GM12878 (cell line): ENCODE results near the gene IRAG1. TPM values are rescaled to one million over a fixed set of nuclear protein-coding genes. Genes with fewer than 3 reads are reported as not detected.

Source experiments
- ATF7 ChIP-seq: fragments of 450-650 bp; IDR thresholded peaks from 2 replicates; pipeline ENCODE4 v1.6.1; 2016; ENCODE audit warnings: low read depth, mild to moderate bottlenecking
- BHLHE40 ChIP-seq, 2 experiments: fragments of 450-650 bp in 1 of 2; IDR thresholded peaks; 2 replicates each; pipeline ENCODE4 v1.6.1; 2011 to 2017; ENCODE audit warnings: low read depth in 2 of 2, borderline replicate concordance in 1 of 2, improper control_type of control experiment in 1 of 2, low read length in 1 of 2, mild to moderate bottlenecking in 1 of 2
- BMI1 ChIP-seq: fragments of 450-650 bp; IDR thresholded peaks from 2 replicates; pipeline ENCODE4 v1.6.1; 2016; ENCODE audit warnings: mild to moderate bottlenecking, moderate library complexity, borderline replicate concordance
- EZH2 ChIP-seq: IDR thresholded peaks from 2 replicates; pipeline ENCODE4 v1.6.1; 2012; ENCODE audit warnings: low read depth, mild to moderate bottlenecking, control low read depth, inconsistent platforms, low read length, borderline replicate concordance; ENCODE audit not compliant: control insufficient read depth
- FOXM1 ChIP-seq: IDR thresholded peaks from 2 replicates; pipeline ENCODE4 v1.6.1; 2012; ENCODE audit warnings: low read depth, mild to moderate bottlenecking, inconsistent platforms, low read length, moderate library complexity
- HDGF ChIP-seq: fragments of 450-650 bp; IDR thresholded peaks from 2 replicates; pipeline ENCODE4 v1.6.1; 2016; ENCODE audit warnings: antibody characterized with exemption
- IRF4 ChIP-seq: IDR thresholded peaks from 2 replicates; pipeline ENCODE4 v1.6.1; 2011; ENCODE audit warnings: low read depth, low read length
- JUNB ChIP-seq: IDR thresholded peaks from 2 replicates; pipeline ENCODE4 v1.6.1; 2016; ENCODE audit warnings: antibody characterized with exemption, mild to moderate bottlenecking
- MTA3 ChIP-seq: IDR thresholded peaks from 2 replicates; pipeline ENCODE4 v1.6.1; 2012; ENCODE audit warnings: low read length, inconsistent platforms, borderline replicate concordance
- SIN3A ChIP-seq: IDR thresholded peaks from 2 replicates; pipeline ENCODE4 v1.6.1; 2012; ENCODE audit warnings: low read depth, low read length, improper control_type of control experiment
- SIX5 ChIP-seq: IDR thresholded peaks from 2 replicates; pipeline ENCODE4 v1.6.1; 2011; ENCODE audit warnings: mild to moderate bottlenecking, low read depth, low read length, moderate library complexity; ENCODE audit not compliant: severe bottlenecking
- SMAD5 ChIP-seq: IDR thresholded peaks from 2 replicates; pipeline ENCODE4 v1.6.1; 2016; ENCODE audit warnings: antibody characterized with exemption, low read depth
- TAF1 ChIP-seq: IDR thresholded peaks from 2 replicates; pipeline ENCODE4 v1.6.1; 2011; ENCODE audit warnings: mild to moderate bottlenecking, low read depth, low read length, borderline replicate concordance
- YY1 ChIP-seq: IDR thresholded peaks from 2 replicates; pipeline ENCODE4 v1.6.1; 2011; ENCODE audit warnings: low read depth, mild to moderate bottlenecking, low read length
- ZNF207 ChIP-seq: fragments of 450-650 bp; IDR thresholded peaks from 2 replicates; pipeline ENCODE4 v1.6.1; 2014; ENCODE audit warnings: antibody characterized with exemption, mild to moderate bottlenecking, borderline replicate concordance
- polyA plus RNA-seq, 11 experiments: library from polyadenylated mRNA; depleted of rRNA in 4 of 11; unstranded in 6 of 11; stranded (reverse) in 5 of 11; fragments of >200 nt; fragmentation: Nextera tagmentation in 4 of 11; fragmentation: Illumina TruSeq in 1 of 11; extraction: Ambion mirVana in 4 of 11; extraction: Trizol in 1 of 11; gene quantifications; 1 replicate in 1 of 11; 2 replicates in 10 of 11; pipeline versions ENCODE4 v1.2.1 to v1.2.3, GENCODE V29; 2011 to 2016; ENCODE audit warnings: inconsistent platforms in 2 of 11, missing spikeins in 2 of 11, low read depth in 1 of 11
- total RNA-seq, 4 experiments: library from RNA; depleted of rRNA in 3 of 4; stranded (reverse); fragments of >200 nt in 3 of 4; fragmentation: Illumina TruSeq in 1 of 4; extraction: Trizol in 1 of 4; gene quantifications; 2 replicates each; pipeline versions ENCODE4 v1.2.1 to v1.2.3, GENCODE V29; 2013 to 2021
- TF ChIP-seq, protein P1 (sequence below): fragments of 450-650 bp; IDR thresholded peaks from 2 replicates; pipeline ENCODE4 v1.6.1; 2017; ENCODE audit warnings: mild to moderate bottlenecking

The IRAG1 gene
- total and polyA plus RNA-seq, 10 of the 15 experiments (the other 5 are each of a cell fraction or from before 2014, with no cell fraction given): 0.02 to 0.18 (median 0.06) TPM; not detected in 4

DNA sequence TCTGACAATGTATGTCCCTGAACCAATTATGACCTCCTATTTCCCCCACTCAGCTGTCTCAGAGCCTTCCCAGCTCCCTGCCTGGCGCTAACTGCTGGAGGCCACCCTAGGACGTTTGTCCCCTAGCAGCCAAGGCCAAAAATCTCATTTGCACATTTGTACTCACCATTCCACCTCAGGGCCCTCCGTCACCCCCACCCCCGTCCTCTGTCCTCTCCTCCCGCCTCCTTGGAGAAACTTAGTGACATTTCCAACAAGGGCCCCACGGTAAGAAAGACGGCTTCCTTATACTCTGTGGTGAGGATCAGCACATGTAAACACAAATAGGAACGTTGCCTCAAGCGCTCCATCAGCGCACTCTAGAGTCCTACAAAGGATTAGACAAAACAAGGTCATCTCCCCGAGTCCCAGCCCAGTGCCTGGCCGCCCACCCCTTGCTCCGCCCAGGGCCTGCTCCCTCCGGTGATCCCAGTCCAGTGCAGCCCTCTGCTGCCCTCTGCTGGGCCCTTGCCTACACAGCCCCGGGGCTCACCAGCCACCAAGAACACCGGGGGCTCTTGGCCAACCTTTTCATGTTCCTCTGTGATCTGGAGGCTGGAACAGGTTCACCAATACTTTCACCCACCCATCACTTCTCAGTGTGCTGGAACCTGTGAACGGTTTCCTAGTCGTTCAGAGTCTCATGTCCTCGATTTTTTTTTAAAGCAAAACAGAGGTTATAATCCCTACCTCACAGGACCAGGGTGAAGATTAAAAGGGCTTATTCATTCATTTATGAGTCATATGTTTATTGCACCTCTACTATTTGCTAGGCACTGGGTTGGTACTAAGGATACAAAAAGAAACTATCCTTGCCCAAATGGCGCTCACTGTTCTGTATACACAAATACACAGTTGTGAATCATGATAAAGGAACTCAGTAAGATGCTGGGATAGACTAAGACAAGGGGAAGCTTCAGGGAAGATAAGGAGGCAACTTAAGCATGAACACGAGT is 42.2 kb upstream of the IRAG1 start (continued):
- TF ChIP-seq ZNF207 (no peak), SMAD5 (no peak), MTA3 (no peak), SIX5 (no peak), SIN3A (no peak), TAF1 (no peak), BHLHE40 (IDR thresholded peaks at IDR 0.05; ENCODE audit: borderline replicate concordance in 1 of 2, low read depth in 2 of 2, low read length in 1 of 2) (peak in 1 of 2 experiments; percentile 45; a peak in 2 of 4 replicates), EZH2 (no peak), IRF4 (no peak), HDGF (peak; percentile 25; the same call in 1 of the 2 replicates), FOXM1 (no peak), YY1 (peak; percentile 71), BMI1 (no peak), ATF7 (no peak), JUNB (no peak)
- TF ChIP-seq, protein P1, sequence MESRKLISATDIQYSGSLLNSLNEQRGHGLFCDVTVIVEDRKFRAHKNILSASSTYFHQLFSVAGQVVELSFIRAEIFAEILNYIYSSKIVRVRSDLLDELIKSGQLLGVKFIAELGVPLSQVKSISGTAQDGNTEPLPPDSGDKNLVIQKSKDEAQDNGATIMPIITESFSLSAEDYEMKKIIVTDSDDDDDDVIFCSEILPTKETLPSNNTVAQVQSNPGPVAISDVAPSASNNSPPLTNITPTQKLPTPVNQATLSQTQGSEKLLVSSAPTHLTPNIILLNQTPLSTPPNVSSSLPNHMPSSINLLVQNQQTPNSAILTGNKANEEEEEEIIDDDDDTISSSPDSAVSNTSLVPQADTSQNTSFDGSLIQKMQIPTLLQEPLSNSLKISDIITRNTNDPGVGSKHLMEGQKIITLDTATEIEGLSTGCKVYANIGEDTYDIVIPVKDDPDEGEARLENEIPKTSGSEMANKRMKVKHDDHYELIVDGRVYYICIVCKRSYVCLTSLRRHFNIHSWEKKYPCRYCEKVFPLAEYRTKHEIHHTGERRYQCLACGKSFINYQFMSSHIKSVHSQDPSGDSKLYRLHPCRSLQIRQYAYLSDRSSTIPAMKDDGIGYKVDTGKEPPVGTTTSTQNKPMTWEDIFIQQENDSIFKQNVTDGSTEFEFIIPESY: no peak
